Activated T-cell treated with anti-CD3 and anti-CD28 coated beads, Interleukin-2, amount 50 U/mL, for 72 hours (primary cell): ENCODE data around the gene FANCI. TPM values are rescaled to one million over a fixed set of nuclear protein-coding genes. Genes with fewer than 3 reads are reported as not detected.
"Not testable (repeated sequence)": the region's sequence is repeated elsewhere in the genome, so short reads cannot be mapped to it uniquely, and the experiment has no call there.

ENCODE experiments used
- ATAC-seq, 2 donors: fragments of 150-1000 bp; cut with Tn5 transposase; replicated peaks in 1 of 2; 2 replicates each; pipeline ENCODE4 v1.10.0; 2021; ENCODE audit warnings: moderate library complexity in 2 of 2, mild to moderate bottlenecking in 1 of 2
- DNase-seq, 2 donors: peaks; one replicate each; pipeline ENCODE4 v3.0.0; 2021 to 2022; ENCODE audit warnings: mixed read lengths in 1 of 2
- H3K27ac Mint-ChIP-seq: one replicate; pipeline ENCODE4 v1.8.0; 2022; ENCODE audit warnings: mild to moderate bottlenecking, moderate library complexity, mixed read lengths
- H3K27me3 Mint-ChIP-seq: one replicate; pipeline ENCODE4 v1.8.0; 2022; ENCODE audit warnings: low read depth, mixed read lengths
- H3K36me3 Mint-ChIP-seq, 2 donors: one replicate each; pipeline ENCODE4 v1.8.0; 2022; ENCODE audit warnings: mixed read lengths in 2 of 2, mild to moderate bottlenecking in 1 of 2; ENCODE audit not compliant: insufficient read depth in 2 of 2
- H3K4me1 Mint-ChIP-seq: one replicate; pipeline ENCODE4 v1.8.0; 2022; ENCODE audit warnings: low read depth, mixed read lengths
- H3K4me3 Mint-ChIP-seq, 2 donors: one replicate each; pipeline ENCODE4 v1.8.0; 2022; ENCODE audit warnings: mild to moderate bottlenecking in 2 of 2, mixed read lengths in 2 of 2, moderate library complexity in 2 of 2
- H3K9me3 Mint-ChIP-seq, 2 donors: one replicate each; pipeline ENCODE4 v1.8.0; 2022; ENCODE audit warnings: mixed read lengths in 2 of 2
- total RNA-seq, 2 donors: library from RNA; stranded (reverse); gene quantifications; one replicate each; pipeline ENCODE4 v1.2.3, GENCODE V29; 2022

Gene FANCI
- total RNA-seq, 2 donors from 2014 or later: 179 to 195 TPM

GRCh38 chr15:89230277-89230676 lies 13.5 kb upstream of the FANCI start:
- Mint-ChIP-seq H3K27me3 (peaks cover 37% of the 10 kb centered on the region), H3K4me1 (peaks cover 8% of the 10 kb centered on the region), H3K27ac (no peak overlapping the region), H3K4me3 (no peak overlapping the region), H3K9me3 (no peaks in the 10 kb centered on the region), H3K36me3 (no peaks in the 10 kb centered on the region)
- DNase-seq (no peak), ATAC-seq (no peak)

GRCh38 chr15:89231832-89232231 lies 11.9 kb upstream of the FANCI start:
- no peak for ATAC-seq
- Mint-ChIP-seq H3K27ac (no peak overlapping the region), H3K36me3 (no peaks in the 10 kb centered on the region), H3K4me3 (no peak overlapping the region), H3K9me3 (no peaks in the 10 kb centered on the region), H3K27me3 (peaks cover 45% of the 10 kb centered on the region), H3K4me1 (peaks cover 8% of the 10 kb centered on the region)
- DNase-seq: no peak

- not testable (repeated sequence) for DNase-seq, H3K4me3 Mint-ChIP-seq, H3K27ac Mint-ChIP-seq, H3K36me3 Mint-ChIP-seq, H3K9me3 Mint-ChIP-seq, ATAC-seq
- peaks cover 15% of the 10 kb centered on the region for H3K4me1 Mint-ChIP-seq
- peaks cover 21% of the 10 kb centered on the region for H3K27me3 Mint-ChIP-seq
These were observed 3.6 kb upstream of the FANCI start for GRCh38 chr15:89239883-89240810.

- H3K36me3 Mint-ChIP-seq: peaks cover 15 to 25% of the 10 kb centered on the region in 2 donors
- DNase-seq (no peak), ATAC-seq (no peak)
- H3K9me3 Mint-ChIP-seq: no peaks in the 10 kb centered on the region
- peaks cover 40% of the 10 kb centered on the region for H3K4me1 Mint-ChIP-seq
- H3K4me3 Mint-ChIP-seq: peak overlapping the region; percentile 87 to 99
- H3K27ac Mint-ChIP-seq: peak overlapping the region; percentile 98
- H3K27me3 Mint-ChIP-seq: peaks cover 5% of the 10 kb centered on the region
These were observed 611 bp upstream of the FANCI start for GRCh38 chr15:89243046-89243690.

- no peaks in the 10 kb centered on the region for H3K9me3 Mint-ChIP-seq
- H3K36me3 Mint-ChIP-seq: peaks cover 15 to 32% of the 10 kb centered on the region in 2 donors
- ATAC-seq: peak in 1 of 2 donors; percentile 12
- DNase-seq: no peak
- no peaks in the 10 kb centered on the region for H3K27me3 Mint-ChIP-seq
- peak overlapping the region; percentile 98 for H3K27ac Mint-ChIP-seq
- peak overlapping the region; percentile 87 to 99 for H3K4me3 Mint-ChIP-seq
- H3K4me1 Mint-ChIP-seq: peaks cover 40% of the 10 kb centered on the region
These were observed 760 bp downstream of the FANCI start for GRCh38 chr15:89244574-89244903.

GRCh38 chr15:89247446-89247845 lies 3.7 kb downstream of the FANCI start:
- no peak overlapping the region for H3K4me3 Mint-ChIP-seq
- DNase-seq (no peak), ATAC-seq (no peak)
- H3K27ac Mint-ChIP-seq: peak overlapping the region; percentile 25
- no peaks in the 10 kb centered on the region for H3K9me3 Mint-ChIP-seq
- H3K4me1 Mint-ChIP-seq: peaks cover 40% of the 10 kb centered on the region
- H3K27me3 Mint-ChIP-seq: no peaks in the 10 kb centered on the region
- peaks cover 20 to 52% of the 10 kb centered on the region in 2 donors for H3K36me3 Mint-ChIP-seq

- Mint-ChIP-seq H3K36me3 (peaks cover 20 to 58% of the 10 kb centered on the region in 2 donors), H3K4me3 (no peak overlapping the region)
These were observed 4.8 kb downstream of the FANCI start for GRCh38 chr15:89248584-89248983.

GRCh38 chr15:89250142-89250541 lies 6.4 kb downstream of the FANCI start:
- not testable (repeated sequence) for DNase-seq, H3K27me3 Mint-ChIP-seq, H3K9me3 Mint-ChIP-seq, H3K4me3 Mint-ChIP-seq, H3K27ac Mint-ChIP-seq, ATAC-seq
- Mint-ChIP-seq H3K4me1 (peaks cover 25% of the 10 kb centered on the region), H3K36me3 (peaks cover 13 to 60% of the 10 kb centered on the region in 2 donors)

More at GRCh38 chr15:89248584-89248983, 4.8 kb downstream of the FANCI start:
- DNase-seq: no peak
- ATAC-seq: no peak
- Mint-ChIP-seq H3K4me1 (peaks cover 31% of the 10 kb centered on the region), H3K9me3 (no peaks in the 10 kb centered on the region), H3K27me3 (no peaks in the 10 kb centered on the region), H3K27ac (no peak overlapping the region)

- H3K4me3 Mint-ChIP-seq, H3K27me3 Mint-ChIP-seq, H3K9me3 Mint-ChIP-seq, H3K27ac Mint-ChIP-seq, ATAC-seq, DNase-seq: not testable (repeated sequence)
- Mint-ChIP-seq H3K4me1 (peaks cover 10% of the 10 kb centered on the region), H3K36me3 (peaks cover 12 to 39% of the 10 kb centered on the region in 2 donors)
These were observed 33.5 kb downstream of the FANCI start for GRCh38 chr15:89277281-89277680.

GRCh38 chr15:89278307-89278706 lies 34.5 kb downstream of the FANCI start:
- H3K27ac Mint-ChIP-seq: no peak overlapping the region
- peaks cover 14 to 38% of the 10 kb centered on the region in 2 donors for H3K36me3 Mint-ChIP-seq
- DNase-seq: no peak
- H3K27me3 Mint-ChIP-seq: no peaks in the 10 kb centered on the region
- H3K9me3 Mint-ChIP-seq: no peaks in the 10 kb centered on the region
- no peak for ATAC-seq
- H3K4me1 Mint-ChIP-seq: peaks cover 10% of the 10 kb centered on the region
- H3K4me3 Mint-ChIP-seq: no peak overlapping the region

- Mint-ChIP-seq H3K4me3 (no peak overlapping the region), H3K9me3 (no peaks in the 10 kb centered on the region), H3K27ac (no peak overlapping the region), H3K36me3 (peaks cover 22 to 49% of the 10 kb centered on the region in 2 donors), H3K4me1 (peaks cover 9% of the 10 kb centered on the region), H3K27me3 (no peaks in the 10 kb centered on the region)
- no peak for DNase-seq
- no peak for ATAC-seq
These were observed 38.9 kb downstream of the FANCI start for GRCh38 chr15:89282631-89283030.

GRCh38 chr15:89283201-89283600 lies 39.4 kb downstream of the FANCI start:
- Mint-ChIP-seq H3K36me3 (peaks cover 22 to 49% of the 10 kb centered on the region in 2 donors), H3K27me3 (no peaks in the 10 kb centered on the region), H3K4me1 (peaks cover 3% of the 10 kb centered on the region), H3K9me3 (no peaks in the 10 kb centered on the region), H3K27ac (no peak overlapping the region), H3K4me3 (no peak overlapping the region)
- no peak for DNase-seq
- no peak for ATAC-seq

GRCh38 chr15:89291934-89292438 lies 48.2 kb downstream of the FANCI start:
- Mint-ChIP-seq H3K36me3 (peaks cover 14 to 62% of the 10 kb centered on the region in 2 donors), H3K9me3 (no peaks in the 10 kb centered on the region), H3K27me3 (no peaks in the 10 kb centered on the region), H3K27ac (no peak overlapping the region), H3K4me3 (no peak overlapping the region), H3K4me1 (no peaks in the 10 kb centered on the region)
- no peak for ATAC-seq
- DNase-seq: no peak
